Esophagus squamous epithelium (tissue), 5 donors: Measurements from ENCODE around the gene IL1RAPL2. TPM values are rescaled to one million over a fixed set of nuclear protein-coding genes. Genes with fewer than 3 reads are reported as not detected.

Source experiments
- DNase-seq: peaks from one replicate; lab custom pipeline; 2025; lab: John Stamatoyannopoulos, UW
- H3K27ac ChIP-seq, 4 donors: fragments of 200-600 bp; sonication (generic); one replicate each; pipeline ENCODE4 v1.5.1; 2016 to 2019; ENCODE audit warnings: mild to moderate bottlenecking in 1 of 4
- H3K27me3 ChIP-seq, 4 donors: fragments of 200-600 bp; sonication (generic); 1 replicate in 3 of 4; 2 replicates in 1 of 4; pipeline versions ENCODE4 v1.5.1 to v1.6.0; 2017 to 2021; ENCODE audit warnings: antibody characterized with exemption in 1 of 4
- H3K36me3 ChIP-seq, 3 donors: fragments of 200-600 bp; sonication (generic); one replicate each; pipeline ENCODE4 v1.5.1; 2016 to 2019
- H3K4me1 ChIP-seq, 3 donors: fragments of 200-600 bp; sonication (generic); one replicate each; pipeline ENCODE4 v1.5.1; 2017 to 2019
- H3K4me3 ChIP-seq, 4 donors: fragments of 200-600 bp; sonication (generic); 1 replicate in 3 of 4; 2 replicates in 1 of 4; pipeline ENCODE4 v1.5.1; 2016 to 2019; ENCODE audit warnings: mild to moderate bottlenecking in 2 of 4, moderate library complexity in 1 of 4
- H3K9me3 ChIP-seq, 3 donors: fragments of 200-600 bp; sonication (generic); one replicate each; pipeline ENCODE4 v1.5.1; 2016 to 2019
- CTCF ChIP-seq, 6 experiments: fragments of 450-650 bp in 4 of 6; fragments of 200-600 bp in 2 of 6; sonication (generic) in 2 of 6; IDR thresholded peaks; one replicate each; pipeline ENCODE4 v1.5.1; 2016 to 2019; ENCODE audit warnings: antibody characterized with exemption in 6 of 6, mild to moderate bottlenecking in 4 of 6, moderate library complexity in 4 of 6
- POLR2A ChIP-seq, 4 donors: fragments of 450-650 bp; IDR thresholded peaks; one replicate each; pipeline ENCODE4 v1.6.1; 2017; ENCODE audit warnings: antibody characterized with exemption in 4 of 4, mild to moderate bottlenecking in 4 of 4, moderate library complexity in 3 of 4
- WGBS, 2 donors: methylation state at CpG; one replicate each; pipeline ENCODE4 v1.1.5; 2018; 5-methylcytosine and 5-hydroxymethylcytosine counted together
- intact Hi-C: fragments of 100-400 bp; cut with DNase I; formaldehyde crosslinking; loops from one replicate; pipeline ENCODE4 v1.15.0; 2022
- total RNA-seq, 4 donors: library from RNA; depleted of rRNA; stranded (reverse); fragments of >200 nt; gene quantifications; one replicate each; pipeline ENCODE4 v1.1.0, GENCODE V29; 2016
- donor health status: DM: yes; HTN: yes; CAD: no.

Gene IL1RAPL2
- total RNA-seq, 4 donors from 2014 or later = 0.09 TPM; not detected in 3

DNA sequence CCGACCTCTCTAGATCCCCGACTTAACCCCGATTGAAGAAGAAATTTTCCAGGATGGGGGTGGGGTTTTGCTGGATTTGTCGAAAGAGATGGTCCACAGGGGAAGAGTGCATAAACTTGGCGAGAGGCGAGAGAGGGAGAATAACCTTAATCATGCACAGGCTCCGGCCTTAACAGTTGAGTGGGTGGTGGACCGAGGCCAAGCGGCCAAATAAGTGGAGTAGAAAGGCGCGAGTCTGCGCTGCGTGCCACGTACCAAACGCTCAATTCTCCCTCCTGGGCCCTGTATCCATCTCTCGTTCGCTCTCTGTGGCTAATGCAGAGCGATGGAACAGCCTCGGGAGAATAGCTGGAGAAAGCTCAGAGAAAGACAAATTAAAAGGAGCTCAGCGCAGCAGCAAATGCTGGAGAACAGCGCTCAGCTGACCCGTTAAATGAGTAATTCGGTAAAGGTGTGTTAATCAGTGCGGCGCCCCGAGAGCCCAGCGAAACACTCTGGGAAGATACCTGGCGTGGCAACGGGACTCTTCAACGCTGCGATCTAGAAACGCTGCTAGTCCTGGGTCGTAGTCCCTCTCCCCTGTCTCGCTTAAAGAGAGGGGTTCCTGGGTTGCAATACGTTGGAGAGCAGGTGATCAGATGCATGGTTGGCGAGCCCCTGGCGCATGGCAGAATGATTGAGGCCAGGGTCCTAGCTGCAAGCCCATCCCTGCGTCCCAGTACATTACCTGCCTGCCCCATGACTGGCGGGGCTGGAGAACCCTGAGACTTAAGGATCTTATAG is 887 bp upstream of the IL1RAPL2 start:
- H3K27ac ChIP-seq = no peak overlapping the region
- H3K36me3 ChIP-seq = no peaks in the 10 kb centered on the region
- DNase-seq = no peak
- H3K27me3 ChIP-seq = peaks cover 0 to 55% (median 9%) of the 10 kb centered on the region in 4 donors
- no peaks in the 10 kb centered on the region for H3K9me3 ChIP-seq
- no peak overlapping the region for H3K4me3 ChIP-seq
- intact Hi-C loops = no loop called here
- peaks cover 0 to 13% (median 0%) of the 10 kb centered on the region in 3 donors for H3K4me1 ChIP-seq
- WGBS, 2 donors = 5 to 47% methylated on average over 11 to 36 of the region's 39 CpGs
- no peak for TF ChIP-seq CTCF (IDR thresholded peaks at IDR 0.05)
- TF ChIP-seq POLR2A (IDR thresholded peaks at IDR 0.05) = no peak

DNA sequence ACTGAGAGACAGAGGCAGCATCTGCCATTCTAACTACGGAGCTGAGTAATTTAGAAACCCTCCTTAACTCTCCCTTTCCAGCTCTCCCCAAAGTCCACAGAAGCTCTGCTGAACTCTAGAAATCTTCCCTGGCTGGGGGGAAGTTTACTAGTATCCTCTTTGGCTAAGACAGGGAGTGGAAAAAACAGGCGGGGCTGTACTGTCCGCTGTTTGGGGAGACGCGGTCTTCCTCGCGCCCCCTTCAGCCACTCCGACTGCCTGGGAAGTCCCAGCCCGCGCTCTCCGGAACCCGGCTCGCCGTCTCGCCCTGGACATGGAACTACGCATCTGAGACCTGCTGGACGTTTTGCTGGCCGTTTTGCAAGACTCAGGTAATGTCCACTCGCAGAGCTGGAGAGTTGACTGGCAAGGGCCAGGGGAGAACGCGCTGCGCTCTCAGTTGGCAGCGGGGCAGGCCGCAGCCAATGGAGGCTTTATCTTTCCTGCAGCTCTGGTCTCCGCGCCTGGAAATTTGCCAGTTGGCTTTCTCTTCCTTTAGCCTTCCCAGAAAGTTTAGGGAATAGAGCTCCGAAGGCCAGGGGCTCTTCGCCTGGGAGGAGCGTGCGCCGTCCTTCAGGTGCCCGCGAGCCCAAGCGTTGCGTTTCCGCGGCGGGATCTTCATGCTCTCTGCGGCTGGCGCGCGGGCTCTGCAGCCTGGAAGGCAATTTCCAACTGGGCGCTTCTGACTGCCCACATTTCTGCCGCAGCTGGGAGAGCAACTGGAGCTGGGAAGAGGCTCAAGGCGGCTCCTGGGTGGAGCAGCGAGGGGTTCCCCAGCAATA is 892 bp downstream of the IL1RAPL2 start:
- no peaks in the 10 kb centered on the region for H3K9me3 ChIP-seq
- H3K4me3 ChIP-seq = peak overlapping the region in 2 of 4 donors; percentile 24
- DNase-seq = no peak
- peaks cover 0 to 55% (median 9%) of the 10 kb centered on the region in 4 donors for H3K27me3 ChIP-seq
- H3K4me1 ChIP-seq = peaks cover 0 to 13% (median 0%) of the 10 kb centered on the region in 3 donors
- H3K27ac ChIP-seq = no peak overlapping the region
- H3K36me3 ChIP-seq = no peaks in the 10 kb centered on the region
- 27% methylated on average over 16 of the region's 46 CpGs; no CpG with 5 or more reads in 1 of the 2 donors for WGBS, 2 donors
- intact Hi-C loops = no loop called here
- no peak for TF ChIP-seq CTCF (IDR thresholded peaks at IDR 0.05)
- no peak for TF ChIP-seq POLR2A (IDR thresholded peaks at IDR 0.05)

GRCh38 chrX:104567506-104567905 is 1.5 kb downstream of the IL1RAPL2 start:
- TF ChIP-seq CTCF (IDR thresholded peaks at IDR 0.05) = no peak
- TF ChIP-seq POLR2A (IDR thresholded peaks at IDR 0.05) = no peak
- H3K36me3 ChIP-seq = no peaks in the 10 kb centered on the region
- no peak overlapping the region for H3K27ac ChIP-seq
- H3K4me1 ChIP-seq = peaks cover 0 to 13% (median 0%) of the 10 kb centered on the region in 3 donors
- no peaks in the 10 kb centered on the region for H3K9me3 ChIP-seq
- peak overlapping the region in 1 of 4 donors; percentile 24 for H3K4me3 ChIP-seq
- WGBS, 2 donors = 0 to 54% methylated on average over 4 to 7 of the region's 14 CpGs
- H3K27me3 ChIP-seq = peaks cover 0 to 55% (median 9%) of the 10 kb centered on the region in 4 donors
- intact Hi-C loops = no loop called here
- DNase-seq = no peak

DNA sequence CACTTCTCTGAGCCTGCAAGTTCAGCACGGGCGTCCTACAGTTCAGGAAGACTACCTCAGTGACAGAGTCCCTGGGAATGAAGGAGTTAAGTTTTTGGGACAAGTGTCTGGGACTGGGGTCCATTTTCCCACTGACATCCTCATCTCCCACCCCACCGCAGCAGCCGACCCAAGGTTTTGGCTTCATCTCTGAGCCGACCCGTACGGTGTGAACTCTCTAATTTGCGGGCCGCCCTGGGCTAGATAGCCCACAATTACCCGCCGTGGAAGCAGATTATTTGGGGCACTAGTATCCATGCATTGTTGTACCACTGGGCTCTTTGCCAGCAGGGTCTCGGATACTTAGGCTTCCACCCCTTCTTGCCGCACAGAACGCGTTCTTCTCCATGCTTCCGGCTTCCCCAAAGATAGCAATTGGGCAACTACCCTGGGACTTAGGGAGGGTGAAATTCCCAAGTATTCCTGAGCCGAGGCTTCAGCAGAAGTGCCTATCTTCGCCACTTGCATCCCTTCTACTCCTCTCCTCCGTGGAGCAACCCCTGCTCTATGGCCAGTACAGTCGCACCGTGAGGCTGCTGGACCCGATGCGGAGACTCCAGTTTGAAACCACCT is 2.4 kb downstream of the IL1RAPL2 start:
- DNase-seq = no peak
- intact Hi-C loops = no loop called here
- TF ChIP-seq CTCF (IDR thresholded peaks at IDR 0.05) (no peak), POLR2A (IDR thresholded peaks at IDR 0.05) (no peak)
- no peaks in the 10 kb centered on the region for H3K9me3 ChIP-seq
- peaks cover 0 to 55% (median 10%) of the 10 kb centered on the region in 4 donors for H3K27me3 ChIP-seq
- H3K36me3 ChIP-seq = no peaks in the 10 kb centered on the region
- WGBS, 2 donors = 14 to 53% methylated on average over 9 to 15 of the region's 23 CpGs
- H3K4me3 ChIP-seq = no peak overlapping the region
- no peak overlapping the region for H3K27ac ChIP-seq
- H3K4me1 ChIP-seq = peaks cover 0 to 13% (median 0%) of the 10 kb centered on the region in 3 donors
